GM18519 (cell line): Measurements from ENCODE around the gene CALD1.

ENCODE experiments used
- ATAC-seq: cut with Tn5 transposase; IDR thresholded peaks from one replicate; pipeline ENCODE4 v1.9.1; 2021; ENCODE audit warnings: mild to moderate bottlenecking, moderate library complexity; ENCODE audit not compliant: unreplicated experiment, low FRiP score

Gene CALD1

DNA sequence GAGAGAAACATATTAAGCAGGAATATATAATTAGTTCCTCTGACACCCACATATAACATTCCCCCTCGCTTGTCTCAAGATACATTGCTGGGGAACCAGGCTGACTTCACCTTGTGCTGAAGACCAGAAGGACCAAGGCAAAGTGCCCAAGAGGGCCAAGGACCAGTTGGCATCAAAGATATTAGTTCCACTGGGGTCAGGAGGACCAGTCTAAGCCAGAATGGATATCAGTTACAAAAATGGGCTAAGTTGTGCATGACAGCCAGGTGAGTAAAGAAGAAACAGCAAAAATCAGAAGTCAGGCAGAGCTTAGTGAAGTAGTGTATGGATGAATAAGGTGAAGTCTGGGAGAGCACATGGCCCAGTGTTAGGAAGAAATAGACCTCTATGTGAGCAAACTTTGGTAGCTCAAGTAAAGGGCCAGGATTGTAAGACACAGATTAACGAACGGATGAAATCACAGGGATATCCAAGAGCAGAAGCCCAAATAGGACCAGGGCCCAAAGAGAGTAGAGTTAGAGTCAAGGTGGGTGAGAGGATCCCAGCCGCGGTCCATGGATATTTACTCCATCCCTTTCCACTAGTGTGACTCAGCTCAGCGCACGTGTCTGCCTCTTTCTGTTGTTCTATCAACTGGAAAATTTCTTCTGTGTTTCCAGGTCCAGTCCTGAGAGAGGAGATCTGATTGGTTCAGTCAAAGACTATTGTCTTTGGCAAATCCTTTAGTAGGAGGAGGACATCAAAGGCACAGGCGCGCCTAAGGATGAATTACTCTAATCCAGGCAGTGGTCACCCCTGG, 5.0 kb downstream of the CALD1 start:
- no peak for ATAC-seq

DNA sequence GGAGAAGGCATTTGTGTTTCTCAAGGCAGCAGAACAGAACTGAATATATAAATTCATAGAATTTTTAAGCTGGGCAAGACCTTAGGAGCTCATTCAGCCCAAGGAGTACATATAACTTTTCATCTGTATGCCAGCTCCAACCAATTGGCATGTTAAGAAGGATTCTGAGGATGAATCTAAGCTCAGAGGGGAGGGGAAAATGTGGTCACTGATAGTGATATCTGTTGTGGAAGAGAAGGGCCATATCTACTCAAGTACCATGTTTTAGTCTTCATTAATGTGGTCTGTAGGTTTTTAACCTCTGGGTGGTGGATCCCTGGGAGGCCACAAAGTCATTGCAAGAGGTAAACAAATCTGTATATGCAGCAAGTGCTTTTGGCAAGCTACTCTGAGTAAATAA, 6.4 kb downstream of the CALD1 start:
- ATAC-seq, result no peak

DNA sequence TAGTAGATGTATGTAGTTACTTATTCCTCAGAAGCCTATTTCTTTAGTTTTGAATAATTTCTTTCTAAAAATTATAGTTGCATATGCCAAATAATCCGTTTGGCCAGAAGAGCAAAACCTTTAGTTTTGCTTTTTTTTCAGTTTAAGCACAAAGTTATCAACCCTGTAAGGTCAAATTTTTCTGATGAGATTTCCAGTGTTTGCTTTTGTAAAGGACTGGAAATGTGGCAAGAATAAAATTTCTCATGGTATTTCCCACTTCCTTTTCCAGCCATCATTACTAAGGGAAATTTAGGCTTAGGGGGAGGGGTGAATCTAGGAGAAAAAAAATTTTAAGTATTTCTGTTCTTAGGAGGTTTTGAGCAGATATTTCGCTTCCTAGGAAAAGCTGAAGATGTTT, 7.6 kb downstream of the CALD1 start:
- no peak for ATAC-seq

DNA sequence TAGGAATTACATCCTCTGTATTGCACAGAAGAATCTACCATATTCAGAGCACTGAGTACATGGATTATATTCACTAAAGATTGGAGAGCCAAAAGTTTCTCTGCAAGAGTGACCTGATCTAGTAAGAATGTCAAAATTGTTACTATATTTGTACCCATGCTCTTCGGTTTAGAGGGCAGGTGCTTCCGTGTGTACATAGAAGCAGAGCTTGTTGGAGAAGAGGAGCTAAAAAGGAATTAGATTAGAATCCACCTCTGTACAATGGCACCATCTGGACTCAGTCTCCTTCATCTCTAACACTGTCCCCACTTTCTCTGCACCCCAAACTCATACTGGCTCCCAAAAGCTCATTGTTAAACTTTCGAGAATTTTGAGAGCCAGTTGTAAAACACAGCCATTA, 8.3 kb downstream of the CALD1 start:
- no peak for ATAC-seq

DNA sequence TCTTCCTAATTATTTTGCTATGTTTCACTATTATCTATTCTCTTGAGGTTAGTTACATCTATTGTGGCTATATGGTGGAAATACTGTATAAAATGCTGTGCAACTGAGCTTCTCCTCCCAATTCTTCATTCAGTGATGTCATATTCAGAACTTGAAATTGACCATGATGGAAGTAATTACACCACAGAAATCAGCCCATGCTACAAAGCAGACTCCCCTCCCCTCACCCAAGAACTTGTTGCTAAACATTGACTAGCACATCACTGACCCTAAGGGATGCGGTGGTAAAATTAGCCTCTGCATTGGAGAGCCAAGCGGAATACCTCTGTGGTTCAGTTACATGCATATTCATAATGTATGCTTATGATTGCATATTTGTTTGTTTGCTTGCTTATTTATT, 8.8 kb downstream of the CALD1 start:
- no peak for ATAC-seq

DNA sequence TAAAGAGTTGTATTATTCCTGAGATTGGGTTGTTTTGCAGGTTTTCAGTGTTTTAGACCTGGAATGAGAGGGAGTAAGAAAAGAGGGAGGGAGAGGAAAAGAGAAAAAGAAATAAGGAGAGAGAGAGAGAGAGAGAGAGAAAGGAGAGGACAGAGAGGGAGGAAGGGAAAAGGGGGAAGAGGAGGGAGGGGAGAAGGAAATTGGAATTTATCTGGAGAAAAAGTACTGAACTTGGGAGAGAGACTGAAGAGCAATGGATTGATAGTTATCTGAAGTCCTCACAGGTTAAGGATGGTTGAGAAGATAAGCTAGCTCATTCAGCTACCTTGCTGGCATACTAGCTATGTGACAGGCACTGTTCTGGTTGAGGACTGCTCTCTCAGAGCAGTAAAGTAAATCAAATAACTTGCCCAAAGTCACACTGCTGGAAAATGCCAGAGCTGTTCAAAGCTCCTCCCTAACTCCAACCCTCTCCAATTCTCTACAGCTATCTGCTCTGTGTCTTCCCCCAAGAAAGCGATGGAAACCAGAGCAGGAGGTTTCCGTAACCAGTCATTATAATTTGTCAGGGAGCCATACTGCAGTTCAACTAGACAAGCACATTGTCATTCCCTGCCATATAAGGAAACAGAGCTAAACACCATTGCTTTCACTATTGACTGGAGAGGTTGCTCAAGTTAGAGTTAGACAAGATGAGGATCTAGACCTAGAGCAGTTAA, 10.7 kb downstream of the CALD1 start:
- ATAC-seq, result no peak

DNA sequence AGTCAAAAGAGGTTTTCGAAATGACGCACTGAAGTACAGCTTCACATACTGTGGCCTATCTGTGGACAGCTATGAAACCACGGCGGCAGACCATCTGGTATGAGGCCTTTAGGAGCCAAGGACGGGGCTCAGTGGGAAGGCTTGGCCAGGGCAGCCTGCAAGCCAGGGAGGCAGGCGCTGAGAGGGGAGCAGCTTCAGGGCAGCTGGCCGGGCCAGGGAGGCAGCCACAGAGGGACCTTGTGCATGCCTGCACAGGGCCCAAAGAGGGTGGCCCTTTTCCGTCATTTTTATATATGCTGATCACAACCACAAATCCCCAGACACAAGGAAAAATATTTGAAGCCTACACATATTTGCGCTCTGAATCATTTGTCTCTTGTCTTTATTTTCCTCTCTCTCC, 13.5 kb downstream of the CALD1 start:
- no peak for ATAC-seq

DNA sequence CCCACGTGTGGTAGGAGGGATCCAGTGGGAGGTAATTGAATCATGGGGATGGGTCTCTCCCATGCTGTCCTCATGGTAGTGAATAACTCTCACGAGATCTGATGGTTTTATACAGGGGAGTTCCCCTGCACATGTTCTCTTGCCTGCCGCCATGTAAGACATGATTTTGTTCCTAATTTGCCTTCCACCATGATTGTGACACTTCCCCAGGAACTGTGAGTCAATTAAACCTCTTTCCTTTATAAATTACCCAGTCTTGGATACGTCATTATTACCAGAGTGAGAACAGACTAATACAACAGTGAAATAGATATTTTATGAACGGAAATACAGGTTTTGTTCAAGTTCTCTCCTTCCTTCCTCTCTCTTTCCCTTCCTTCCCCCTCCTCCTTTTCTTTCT, 15.8 kb downstream of the CALD1 start:
- no peak for ATAC-seq

DNA sequence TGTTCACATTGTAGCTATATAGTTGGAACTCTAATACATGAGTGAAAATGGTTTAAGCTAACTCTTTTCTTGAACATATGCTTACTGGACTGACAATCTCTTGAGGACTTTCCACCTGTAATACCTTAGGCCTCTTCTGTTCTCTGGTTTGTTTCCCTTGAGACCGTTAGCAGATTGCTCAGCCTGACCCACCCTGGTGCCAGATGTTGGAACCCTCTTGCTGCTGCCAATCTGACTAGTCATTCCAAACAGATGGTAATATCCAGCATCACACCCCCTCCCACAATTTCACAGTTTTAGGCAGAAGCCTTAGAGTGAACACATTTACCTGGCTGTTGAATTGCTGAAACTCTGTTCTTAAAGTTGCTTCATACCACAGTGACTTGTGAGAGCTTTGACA, 18.7 kb downstream of the CALD1 start:
- ATAC-seq, result no peak

DNA sequence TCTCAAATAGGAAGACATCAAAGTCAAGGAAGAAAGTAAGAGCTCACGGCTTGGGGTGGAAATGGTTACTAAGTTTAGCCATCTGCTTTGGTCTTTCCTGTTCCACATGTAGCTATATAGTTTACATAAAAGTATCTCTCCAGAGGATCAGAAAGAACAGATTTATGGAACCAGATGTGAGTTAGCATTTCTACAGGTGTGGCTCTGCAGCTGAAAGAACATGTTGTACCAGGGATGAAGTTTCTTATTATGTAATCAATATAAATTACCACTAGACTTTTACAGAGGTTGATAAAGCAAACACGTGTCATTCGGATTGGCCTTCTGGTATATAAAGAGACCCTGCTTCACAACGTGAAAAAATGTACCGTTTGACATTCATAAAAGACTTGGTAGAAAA, 19.9 kb downstream of the CALD1 start:
- no peak for ATAC-seq

DNA sequence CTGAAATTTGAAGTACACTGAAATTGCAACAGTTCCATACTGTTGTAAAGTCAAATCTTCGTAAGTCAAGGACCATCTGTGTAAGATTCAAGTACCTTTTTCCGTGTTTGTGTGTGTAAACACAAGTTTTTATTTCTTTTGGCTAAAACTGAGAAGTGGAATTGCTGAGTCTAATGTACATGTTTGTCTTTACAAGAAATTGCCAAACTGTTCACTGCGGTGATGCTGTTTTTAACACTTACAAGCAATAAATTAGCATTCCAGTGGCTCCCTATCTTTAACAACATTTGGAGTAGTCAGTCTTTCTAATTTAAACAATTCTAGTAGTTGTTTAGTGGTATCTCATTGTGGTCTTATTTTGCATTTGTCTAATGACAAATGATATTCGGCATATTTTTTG, 23.3 kb downstream of the CALD1 start:
- ATAC-seq, result no peak

DNA sequence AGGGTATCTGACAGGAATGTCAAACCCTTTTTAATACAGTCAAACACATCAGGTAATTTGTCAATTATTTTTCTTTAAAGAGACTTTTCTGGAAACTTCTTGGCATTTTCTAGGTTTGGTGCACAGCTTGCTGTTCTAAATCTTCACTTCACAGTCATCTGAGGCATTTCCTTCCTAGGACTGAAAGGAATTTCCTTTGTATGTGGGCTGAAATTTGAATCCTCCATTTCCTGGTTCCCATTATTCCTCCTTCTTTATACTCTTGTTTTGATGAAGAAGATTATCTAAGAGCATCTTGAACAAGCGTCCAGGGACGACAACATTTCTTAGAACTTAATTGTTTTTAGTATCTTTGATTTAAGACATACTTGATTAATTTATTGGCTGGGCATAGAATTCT, 24.9 kb downstream of the CALD1 start:
- ATAC-seq, result no peak

DNA sequence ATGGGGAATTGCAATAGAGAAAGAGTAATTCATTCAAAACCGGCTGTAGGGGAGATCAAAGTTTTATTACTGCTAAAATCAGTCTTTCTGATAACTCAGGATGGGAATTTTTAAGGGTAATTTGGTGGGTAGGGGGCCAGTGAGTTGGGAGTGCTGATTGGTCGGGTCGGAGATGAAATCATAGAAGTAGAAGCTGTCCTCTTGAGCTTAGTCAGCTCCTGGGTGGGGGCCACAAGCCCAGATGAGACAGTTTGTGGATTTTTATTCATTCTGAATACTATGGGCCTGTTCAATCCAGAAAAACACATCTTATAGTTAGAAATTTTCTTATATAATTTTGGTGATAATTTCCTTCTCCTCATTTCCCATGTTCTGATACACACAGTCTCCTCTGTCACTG, 25.4 kb downstream of the CALD1 start:
- no peak for ATAC-seq

DNA sequence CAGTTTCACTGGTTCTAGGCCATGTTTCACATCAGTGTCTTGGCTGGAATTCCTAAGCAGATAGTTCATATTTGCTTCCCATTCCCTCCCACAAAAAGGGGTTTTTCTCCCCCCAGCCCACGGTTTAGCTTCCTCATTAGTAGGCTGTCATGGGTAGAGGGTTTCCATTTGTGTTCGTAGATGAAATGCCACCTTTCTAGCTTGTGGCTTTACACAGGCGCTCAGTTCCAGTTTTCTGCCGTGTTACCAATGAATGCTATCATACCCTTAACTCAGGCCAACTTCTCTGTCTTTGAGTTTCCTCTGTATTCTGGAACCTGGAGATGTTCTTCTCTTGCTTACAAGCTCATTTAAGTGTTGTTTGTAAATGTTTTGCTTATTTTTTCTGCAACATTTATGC, 26.8 kb downstream of the CALD1 start:
- ATAC-seq, result no peak

DNA sequence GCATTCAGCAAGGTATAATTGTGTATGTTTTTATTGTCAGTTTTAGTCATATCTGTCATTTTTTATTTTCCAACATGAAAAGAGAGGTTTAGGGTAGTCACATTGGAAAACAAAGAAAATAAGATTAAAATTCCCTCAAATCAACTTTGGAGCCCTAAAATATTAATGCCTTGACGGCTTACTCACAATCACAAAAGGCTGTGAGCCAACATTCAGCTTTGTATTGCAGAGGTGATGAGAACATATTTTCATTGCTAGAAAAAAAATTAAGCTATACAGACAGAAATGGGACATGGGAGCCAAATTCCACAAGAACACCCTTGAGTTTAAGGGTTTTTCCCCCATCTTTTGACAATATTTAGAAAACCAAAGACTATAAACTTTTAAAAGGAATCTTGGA, 30.2 kb downstream of the CALD1 start:
- ATAC-seq, result no peak

DNA sequence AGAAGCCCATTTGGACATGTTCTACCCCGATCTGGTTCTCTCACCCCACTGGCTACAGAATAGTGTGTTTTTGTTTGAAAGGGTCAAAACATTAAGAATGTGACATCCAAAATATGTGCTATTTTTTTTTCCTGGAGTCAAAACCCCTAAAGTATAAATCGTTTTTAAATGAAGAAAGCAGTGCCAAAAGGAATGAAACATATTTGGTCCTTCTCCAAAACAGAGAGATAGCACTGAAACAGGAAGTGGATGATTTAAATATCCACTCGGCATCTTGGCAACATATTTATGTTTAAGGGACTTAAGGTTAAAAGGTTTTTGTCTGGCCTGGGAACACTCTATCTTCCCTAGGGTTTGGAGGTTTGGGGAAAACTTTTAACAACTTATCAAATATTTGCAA, 32.3 kb downstream of the CALD1 start:
- no peak for ATAC-seq

DNA sequence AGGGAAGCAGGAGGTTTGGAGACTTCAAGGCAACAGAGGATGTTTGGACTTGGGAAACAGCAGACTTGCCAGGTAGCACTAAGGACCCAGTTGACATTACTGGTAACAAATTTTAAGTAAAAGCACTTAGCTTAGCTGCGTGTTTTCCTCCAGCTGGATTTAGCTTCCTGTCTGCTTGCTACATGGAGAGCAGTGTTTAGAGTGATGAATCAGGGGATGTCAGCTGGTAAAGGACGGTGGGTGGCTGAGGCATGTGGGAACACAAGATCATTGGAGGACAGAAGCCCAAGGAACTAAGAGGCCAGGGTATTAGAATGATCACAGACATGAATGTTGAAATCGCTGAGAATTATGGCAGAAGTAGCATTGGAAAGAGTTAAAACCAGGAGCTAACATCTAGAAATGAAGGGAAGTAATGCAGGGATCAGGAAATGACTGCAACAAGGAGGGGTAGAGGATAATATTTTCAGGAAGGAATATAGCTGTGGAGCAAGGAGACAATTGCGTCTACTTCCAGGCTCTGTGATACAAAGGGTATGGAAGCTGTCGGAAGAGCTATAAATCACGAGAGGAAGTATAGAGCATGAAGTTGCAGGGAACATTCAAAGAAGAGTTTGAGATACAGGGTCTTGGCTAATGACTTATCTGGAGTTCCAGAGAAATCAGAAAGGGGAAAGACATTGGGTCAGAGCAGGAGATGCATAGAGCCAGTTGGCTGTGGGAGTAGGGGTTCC, 34.4 kb downstream of the CALD1 start:
- ATAC-seq, result no peak

DNA sequence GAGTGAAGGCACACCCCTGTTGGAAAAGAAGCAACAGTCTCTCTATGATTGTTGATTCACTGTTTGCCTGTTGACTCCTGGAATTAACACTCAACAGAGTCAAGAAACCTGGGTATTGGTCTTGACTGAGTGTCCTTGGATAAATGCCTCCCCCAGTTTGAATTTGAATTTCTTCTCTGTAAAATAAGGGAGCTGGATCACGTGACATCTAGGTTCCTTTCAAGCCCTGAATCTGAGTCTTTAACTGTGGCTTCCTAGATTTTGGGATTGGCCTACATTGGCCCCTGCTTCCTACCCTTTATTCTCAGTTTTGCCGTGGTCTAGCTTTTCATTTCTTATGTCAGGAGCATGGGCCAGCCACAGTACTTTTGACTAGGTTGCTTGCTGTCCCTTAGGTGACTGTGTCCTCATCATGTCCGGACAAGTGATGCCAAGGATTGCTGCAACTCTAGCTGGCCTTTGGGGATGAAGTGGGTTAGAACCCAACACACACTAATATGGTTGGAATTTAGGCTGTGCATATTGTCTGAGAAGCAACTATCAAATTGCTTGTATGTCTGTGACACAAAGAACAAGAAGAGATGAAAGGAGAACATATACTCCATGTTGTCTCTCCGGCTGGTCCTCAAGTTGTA, 35.4 kb downstream of the CALD1 start:
- no peak for ATAC-seq

DNA sequence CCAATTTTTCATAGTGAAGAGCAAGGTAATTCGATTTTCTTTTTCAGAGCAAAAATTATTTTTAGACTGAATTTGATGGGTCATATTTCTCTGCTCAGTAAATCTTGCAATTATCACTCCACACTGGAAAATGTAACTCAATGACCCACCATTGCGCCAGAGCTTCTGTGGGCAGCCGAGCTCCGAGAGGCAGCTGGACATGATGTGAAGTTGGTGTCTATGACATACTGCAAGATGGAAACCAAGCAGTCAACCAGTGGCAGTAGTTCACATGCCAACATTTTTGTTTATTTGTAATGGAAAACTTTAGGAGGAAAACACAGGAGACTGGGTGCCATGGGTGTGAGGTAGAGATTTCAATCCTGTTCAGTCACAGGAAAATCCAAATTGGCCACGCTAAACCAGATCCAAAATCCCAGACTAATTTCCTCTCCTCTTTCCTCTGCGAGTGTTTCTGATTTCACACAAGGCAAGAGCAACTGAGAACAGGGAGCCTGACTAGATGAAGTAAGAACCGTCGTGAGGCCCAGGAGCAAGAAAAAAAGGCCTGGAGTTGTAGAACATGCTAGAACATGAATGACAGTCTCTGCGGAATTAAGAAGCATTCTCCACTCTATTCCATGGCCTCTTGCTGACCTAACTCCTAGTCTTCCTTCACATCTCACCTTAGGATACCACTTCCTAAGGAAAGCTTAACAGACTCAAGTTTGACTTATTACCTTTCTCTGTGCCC, 39.3 kb downstream of the CALD1 start:
- ATAC-seq, result no peak

DNA sequence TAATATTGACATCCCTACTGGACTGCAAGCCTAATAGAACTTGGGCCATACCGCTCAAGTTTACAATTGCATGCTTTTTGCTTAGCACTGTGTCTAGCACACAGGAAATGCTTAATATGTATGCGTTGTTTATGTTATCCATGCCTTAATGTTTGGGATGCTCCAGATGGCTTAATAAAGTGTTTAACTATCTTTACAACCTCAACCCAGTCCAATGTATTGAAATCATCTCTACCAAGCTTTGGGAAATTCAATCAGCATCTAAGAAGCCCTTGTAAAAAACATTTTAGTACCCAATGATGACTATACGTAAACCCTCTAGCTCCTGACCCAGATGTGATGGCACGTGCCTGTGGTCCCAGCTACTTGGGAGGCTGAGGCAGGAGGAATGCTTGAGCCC, 40.0 kb downstream of the CALD1 start:
- ATAC-seq, result no peak
